GM12801 (cell line): Measurements from ENCODE around the gene MED27.

Source experiments
- TF ChIP-seq, protein P1 (sequence below): IDR thresholded peaks from one replicate; pipeline ENCODE4 v1.5.1; 2011; ENCODE audit warnings: control low read depth; ENCODE audit not compliant: insufficient read length; ENCODE audit errors: extremely low read depth

MED27 gene

DNA sequence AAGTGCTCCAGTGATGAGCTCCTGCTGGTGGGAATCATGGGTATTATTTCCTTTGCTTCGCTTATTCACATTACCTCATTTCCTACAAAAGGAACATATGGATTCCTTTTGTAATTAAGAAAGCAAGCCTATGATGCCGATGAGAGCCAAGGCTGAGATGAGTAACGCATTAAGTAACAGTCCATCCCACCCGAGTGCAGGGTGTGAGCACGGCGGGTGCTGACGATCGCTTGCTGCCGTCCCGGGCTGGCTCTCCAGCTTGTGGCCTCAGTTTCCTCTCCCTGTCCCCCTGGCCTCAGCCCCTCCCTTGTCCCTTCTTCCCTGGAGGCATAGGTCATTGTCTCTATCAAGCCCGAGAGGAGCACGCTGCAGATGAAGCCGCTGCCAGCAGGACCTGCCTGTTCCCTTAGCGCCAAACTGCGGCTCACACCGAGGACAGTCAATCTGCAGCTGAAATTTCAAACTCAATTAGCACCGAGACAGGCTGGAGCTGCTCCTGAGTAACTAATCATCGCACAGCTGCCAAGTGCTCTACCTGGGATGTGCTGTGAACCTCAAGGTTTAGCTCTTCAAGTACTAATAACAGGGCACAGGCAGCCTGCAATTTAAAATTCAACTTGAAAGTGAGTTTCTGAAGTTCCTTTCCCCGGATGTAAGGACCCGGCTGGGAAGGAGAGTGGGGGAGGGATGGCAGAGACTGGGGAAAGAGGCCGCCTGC lies 224.6 kb downstream of the MED27 start:
- TF ChIP-seq, protein P1, sequence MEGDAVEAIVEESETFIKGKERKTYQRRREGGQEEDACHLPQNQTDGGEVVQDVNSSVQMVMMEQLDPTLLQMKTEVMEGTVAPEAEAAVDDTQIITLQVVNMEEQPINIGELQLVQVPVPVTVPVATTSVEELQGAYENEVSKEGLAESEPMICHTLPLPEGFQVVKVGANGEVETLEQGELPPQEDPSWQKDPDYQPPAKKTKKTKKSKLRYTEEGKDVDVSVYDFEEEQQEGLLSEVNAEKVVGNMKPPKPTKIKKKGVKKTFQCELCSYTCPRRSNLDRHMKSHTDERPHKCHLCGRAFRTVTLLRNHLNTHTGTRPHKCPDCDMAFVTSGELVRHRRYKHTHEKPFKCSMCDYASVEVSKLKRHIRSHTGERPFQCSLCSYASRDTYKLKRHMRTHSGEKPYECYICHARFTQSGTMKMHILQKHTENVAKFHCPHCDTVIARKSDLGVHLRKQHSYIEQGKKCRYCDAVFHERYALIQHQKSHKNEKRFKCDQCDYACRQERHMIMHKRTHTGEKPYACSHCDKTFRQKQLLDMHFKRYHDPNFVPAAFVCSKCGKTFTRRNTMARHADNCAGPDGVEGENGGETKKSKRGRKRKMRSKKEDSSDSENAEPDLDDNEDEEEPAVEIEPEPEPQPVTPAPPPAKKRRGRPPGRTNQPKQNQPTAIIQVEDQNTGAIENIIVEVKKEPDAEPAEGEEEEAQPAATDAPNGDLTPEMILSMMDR: no peak

DNA sequence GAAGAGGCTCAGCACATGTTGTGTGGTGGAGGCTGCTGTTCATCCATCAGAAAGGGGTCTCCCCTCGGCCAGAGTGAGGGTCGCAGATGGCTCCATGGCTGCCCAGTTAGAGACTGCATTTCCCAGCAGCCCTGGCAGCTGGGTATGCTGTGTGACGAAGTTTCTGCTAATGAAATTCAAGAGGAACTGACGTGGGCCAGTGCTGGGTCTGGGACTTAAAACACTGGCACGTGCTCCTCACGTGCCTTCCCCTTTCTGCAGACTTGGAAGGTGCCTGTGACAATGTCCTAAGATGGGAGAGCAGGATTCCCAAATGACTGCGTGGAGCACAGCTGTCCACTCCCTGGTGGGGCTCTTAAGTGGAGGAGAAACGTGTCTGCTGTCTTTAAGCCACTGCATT lies 225.3 kb downstream of the MED27 start:
- TF ChIP-seq, protein P1: no peak

DNA sequence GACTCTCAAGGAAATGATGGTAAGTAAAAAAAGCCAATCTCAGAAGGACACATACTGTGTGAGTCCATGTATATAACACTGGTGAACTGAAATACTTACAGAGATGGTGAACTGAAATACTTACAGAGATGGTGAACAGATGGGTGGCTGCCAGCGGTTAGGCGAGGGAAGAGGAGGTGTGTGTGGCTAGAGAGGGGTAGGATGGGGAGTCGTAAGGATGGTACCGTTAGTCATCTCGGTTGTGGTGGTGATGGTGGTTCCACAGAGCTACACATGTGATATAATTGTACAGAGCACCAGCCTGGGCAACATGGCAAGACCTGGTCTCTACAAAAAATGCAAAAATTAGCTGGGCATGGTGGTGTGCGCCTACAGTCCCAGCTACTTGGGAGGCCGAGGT lies 226.2 kb downstream of the MED27 start:
- TF ChIP-seq, protein P1: no peak

DNA sequence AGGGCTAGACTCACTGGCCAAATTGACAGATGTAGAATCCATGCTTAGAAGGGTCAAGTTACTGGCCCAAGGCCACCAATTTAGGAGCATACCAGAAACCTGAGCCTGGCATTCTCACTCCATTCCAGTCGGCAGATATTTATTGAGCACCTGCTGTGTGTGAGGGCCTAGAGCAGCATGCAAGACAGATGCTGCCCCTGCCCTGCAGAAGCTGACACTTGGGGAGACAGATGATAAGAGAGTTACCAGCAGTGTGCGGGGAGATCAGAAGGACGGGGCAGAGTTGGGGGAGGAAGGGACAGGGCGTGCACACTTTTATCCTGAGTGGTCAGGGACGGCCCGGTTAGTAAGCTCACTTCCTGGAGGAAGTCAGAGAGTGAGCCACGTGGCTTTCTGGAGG lies 228.3 kb downstream of the MED27 start:
- TF ChIP-seq, protein P1: no peak

DNA sequence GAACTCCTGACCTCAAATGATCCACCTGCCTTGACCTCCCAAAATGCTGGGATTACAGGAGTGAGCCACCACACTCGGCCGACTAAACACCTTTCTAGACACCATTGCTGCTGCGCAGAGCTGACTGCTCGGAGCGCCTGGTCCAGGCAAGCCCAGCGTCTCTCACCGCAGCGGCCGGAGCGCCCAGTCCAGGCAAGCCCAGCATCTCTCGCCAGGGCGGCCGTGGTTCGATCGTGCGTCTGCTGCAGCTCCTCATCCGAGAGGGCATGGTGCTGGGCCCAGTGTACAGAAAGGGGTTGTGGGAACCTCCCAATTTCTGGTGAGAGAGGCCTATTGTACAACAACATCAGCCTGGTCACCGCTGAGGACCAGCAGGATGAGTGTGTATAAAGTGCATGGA lies 230.3 kb downstream of the MED27 start:
- TF ChIP-seq, protein P1: no peak

DNA sequence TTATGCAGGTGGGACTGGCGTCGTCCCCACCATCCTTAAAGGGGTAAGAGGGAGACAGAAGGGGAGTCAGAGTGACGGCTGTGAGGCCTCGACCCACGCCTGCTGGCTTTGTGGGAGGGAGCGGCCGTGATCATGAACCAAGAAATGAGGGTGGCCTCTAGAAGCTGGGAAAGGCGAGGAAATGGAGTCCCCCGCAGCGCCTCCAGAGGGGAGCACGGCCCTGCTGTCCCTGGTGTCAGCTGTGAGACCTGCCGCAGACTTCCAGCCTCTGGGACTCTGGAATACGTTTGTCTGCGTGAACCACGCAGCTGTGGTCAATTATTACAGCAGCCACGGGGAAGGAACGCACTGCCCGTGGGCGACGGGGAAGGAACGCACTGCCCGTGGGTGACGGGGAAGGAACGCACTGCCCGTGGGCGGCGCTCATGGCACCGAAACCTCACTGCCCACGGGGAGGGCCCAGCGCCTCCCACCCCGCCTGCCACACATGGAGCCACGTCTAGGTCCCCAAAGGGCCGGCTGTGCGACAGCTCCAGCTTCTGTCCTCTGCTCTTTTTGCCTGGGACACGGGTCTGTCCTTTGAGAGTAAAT lies 231.0 kb downstream of the MED27 start:
- TF ChIP-seq, protein P1: no peak

DNA sequence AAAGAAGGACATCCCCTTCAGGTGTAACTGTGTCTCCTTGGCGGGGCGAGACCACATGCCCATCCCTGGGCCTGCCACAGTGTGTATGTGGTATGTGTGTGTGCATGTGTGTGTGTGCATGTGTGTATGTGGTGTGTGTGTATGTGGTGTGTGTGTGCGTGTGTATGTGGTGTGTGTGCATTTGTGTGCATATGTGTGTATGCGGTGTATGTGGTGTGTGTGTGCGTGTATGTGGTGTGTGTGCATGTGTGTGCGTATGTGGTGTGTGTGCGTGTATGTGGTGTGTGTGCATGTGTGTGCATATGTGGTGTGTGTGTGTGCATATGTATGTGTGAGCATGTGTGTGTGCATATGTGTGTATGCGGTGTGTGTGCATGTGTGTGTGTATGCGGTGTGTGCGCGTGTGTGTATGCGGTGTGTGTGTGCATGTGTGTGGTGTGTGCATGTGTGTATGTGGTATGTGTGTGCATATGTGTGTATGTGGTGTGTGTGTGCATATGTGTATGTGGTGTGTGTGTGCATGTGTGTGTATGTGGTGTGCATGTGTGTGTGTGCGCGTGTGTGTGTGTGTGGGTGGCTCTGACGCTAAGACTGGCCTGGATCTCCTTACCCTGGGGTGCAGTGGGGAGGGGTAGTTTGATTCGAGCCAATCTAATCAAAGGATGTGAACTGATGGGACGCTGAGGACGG lies 231.9 kb downstream of the MED27 start:
- TF ChIP-seq, protein P1: no peak
